HepG2 (cell line): ENCODE data around the gene SLC22A4. TPM values are rescaled to one million over a fixed set of nuclear protein-coding genes. Genes with fewer than 3 reads are reported as not detected.

Experiments used
- CCAR2 ChIP-seq: fragments of 200-400 bp; formaldehyde crosslinking; optimal IDR thresholded peaks from 2 replicates; pipeline ENCODE3; 2018; ENCODE audit warnings: low read depth, mild to moderate bottlenecking, low read length, moderate library complexity
- GABPB1 ChIP-seq: IDR thresholded peaks from 2 replicates; pipeline ENCODE4 v1.6.1; 2016; ENCODE audit warnings: mild to moderate bottlenecking, missing genetic modification reagents, moderate library complexity, missing compliant biosample characterization
- GATA4 ChIP-seq: sonication (generic); IDR thresholded peaks from 2 replicates; pipeline ENCODE4 v1.6.1; 2016; ENCODE audit warnings: antibody characterized with exemption, low read depth, borderline replicate concordance
- GATAD2A ChIP-seq: IDR thresholded peaks from 2 replicates; pipeline ENCODE4 v1.6.1; 2016
- HDAC6 ChIP-seq: fragments of 200-600 bp; sonication (generic); IDR thresholded peaks from 2 replicates; pipeline ENCODE4 v1.7.0; 2017; ENCODE audit warnings: mild to moderate bottlenecking, antibody characterized with exemption, low read length, low read depth
- MATR3 ChIP-seq: sonication (generic); formaldehyde crosslinking; IDR thresholded peaks from 2 replicates; pipeline ENCODE4 v1.4.0; 2020; ENCODE audit warnings: missing genetic modification reagents
- NFAT5 ChIP-seq: sonication (generic); formaldehyde crosslinking; IDR thresholded peaks from 2 replicates; pipeline ENCODE4 v1.4.0; 2020; ENCODE audit warnings: missing genetic modification reagents
- NFATC3 ChIP-seq: sonication (generic); formaldehyde crosslinking; IDR thresholded peaks from 2 replicates; pipeline ENCODE4 v1.5.1; 2020; ENCODE audit warnings: mild to moderate bottlenecking, missing genetic modification reagents
- RBM39 ChIP-seq: fragments of 200-400 bp; formaldehyde crosslinking; IDR thresholded peaks from one replicate; pipeline ENCODE4 v1.6.1; 2018; ENCODE audit warnings: antibody characterized with exemption, mild to moderate bottlenecking, low read depth, low read length; ENCODE audit not compliant: poor library complexity, severe bottlenecking
- RCOR2 ChIP-seq: IDR thresholded peaks from 2 replicates; pipeline ENCODE4 v1.6.1; 2016; ENCODE audit warnings: missing biosample characterization, missing genetic modification reagents
- SALL1 ChIP-seq: sonication (generic); formaldehyde crosslinking; IDR thresholded peaks from 2 replicates; pipeline ENCODE4 v1.8.0; 2022; ENCODE audit warnings: mild to moderate bottlenecking, missing genetic modification reagents
- SRY ChIP-seq: sonication (generic); formaldehyde crosslinking; IDR thresholded peaks from 2 replicates; pipeline ENCODE4 v1.8.0; 2022; ENCODE audit warnings: mild to moderate bottlenecking, missing genetic modification reagents
- U2AF2 ChIP-seq: fragments of 200-400 bp; formaldehyde crosslinking; IDR thresholded peaks from 2 replicates; pipeline ENCODE4 v1.6.1; 2017; ENCODE audit warnings: low read depth, mild to moderate bottlenecking, low read length
- ZNF24 ChIP-seq: fragments of 450-650 bp; IDR thresholded peaks from 2 replicates; pipeline ENCODE4 v1.6.1; 2017; ENCODE audit warnings: antibody characterized with exemption, mild to moderate bottlenecking
- ZNF275 ChIP-seq: sonication (generic); formaldehyde crosslinking; IDR thresholded peaks from 2 replicates; pipeline ENCODE4 v1.8.0; 2022; ENCODE audit warnings: missing genetic modification reagents, mild to moderate bottlenecking, inconsistent platforms, borderline replicate concordance
- ZNF30 ChIP-seq: sonication (generic); formaldehyde crosslinking; IDR thresholded peaks from 2 replicates; pipeline ENCODE4 v1.5.0; 2020; ENCODE audit warnings: mild to moderate bottlenecking, missing genetic modification reagents
- ZNF362 ChIP-seq: sonication (generic); formaldehyde crosslinking; IDR thresholded peaks from 2 replicates; pipeline ENCODE4 v1.4.0; 2020; ENCODE audit warnings: missing genetic modification reagents, mild to moderate bottlenecking, borderline replicate concordance
- ZNF549 ChIP-seq: sonication (generic); formaldehyde crosslinking; IDR thresholded peaks from 2 replicates; pipeline ENCODE4 v1.5.0; 2020; ENCODE audit warnings: missing genetic modification reagents
- ZNF550 ChIP-seq: sonication (generic); formaldehyde crosslinking; IDR thresholded peaks from 2 replicates; pipeline ENCODE4 v1.4.0; 2020; ENCODE audit warnings: mild to moderate bottlenecking, missing genetic modification reagents, borderline replicate concordance
- ZNF614 ChIP-seq: IDR thresholded peaks from 2 replicates; pipeline ENCODE4 v1.6.1; 2018; ENCODE audit warnings: missing biosample characterization, missing genetic modification reagents, inconsistent platforms, borderline replicate concordance
- ZNF737 ChIP-seq: sonication (generic); formaldehyde crosslinking; IDR thresholded peaks from 2 replicates; pipeline ENCODE4 v1.5.0; 2020; ENCODE audit warnings: missing genetic modification reagents, mild to moderate bottlenecking, borderline replicate concordance
- ZNF75D ChIP-seq: sonication (generic); formaldehyde crosslinking; IDR thresholded peaks from 2 replicates; pipeline ENCODE4 v1.8.1; 2023; ENCODE audit warnings: missing genetic modification reagents, mild to moderate bottlenecking, borderline replicate concordance
- ZSCAN21 ChIP-seq: sonication (generic); formaldehyde crosslinking; IDR thresholded peaks from 2 replicates; pipeline ENCODE4 v1.8.0; 2022; ENCODE audit warnings: mild to moderate bottlenecking, missing genetic modification reagents, moderate library complexity, borderline replicate concordance
- polyA plus RNA-seq, 8 experiments: library from polyadenylated mRNA; depleted of rRNA in 3 of 8; stranded (reverse) in 7 of 8; unstranded in 1 of 8; fragments of >200 nt; fragmentation: Illumina TruSeq in 4 of 8; extraction: Trizol in 4 of 8; gene quantifications; 2 replicates each; pipeline versions ENCODE4 v1.2.1 to v1.2.3, GENCODE V29; 2011 to 2016; ENCODE audit warnings: low read depth in 4 of 8, missing spikeins in 1 of 8, mixed read lengths in 1 of 8; ENCODE audit not compliant: insufficient read depth in 1 of 8
- total RNA-seq, 5 experiments: library from RNA; depleted of rRNA; stranded (reverse); fragments of >200 nt; fragmentation: Illumina TruSeq; extraction: Trizol; gene quantifications; 2 replicates each; pipeline ENCODE4 v1.2.3, GENCODE V29; 2016; ENCODE audit warnings: low read depth in 1 of 5

The SLC22A4 gene
- total and polyA plus RNA-seq, 2 of the 13 experiments (the other 11 are each of a cell fraction or from before 2014, with no cell fraction given) = 0.33 to 0.62 TPM

- TF ChIP-seq ZNF550 (no peak), RCOR2 (no peak), HDAC6 (no peak), GATAD2A (CRISPR knock-in tag) (peak; percentile 67), ZNF614 (CRISPR knock-in tag) (0 out of 2 replicates have a peak, but pooled peaks have one; percentile 10), ZNF30 (CRISPR knock-in tag) (no peak; the same call in 1 of the 2 replicates), RBM39 (peak; percentile 20), NFATC3 (CRISPR knock-in tag) (peak; percentile 27; the same call in 1 of the 2 replicates), ZNF549 (no peak), SRY (CRISPR knock-in tag) (peak; percentile 66), SALL1 (CRISPR knock-in tag) (peak; percentile 69), ZSCAN21 (CRISPR knock-in tag) (peak; percentile 21), ZNF24 (no peak), NFAT5 (no peak), MATR3 (CRISPR knock-in tag) (no peak), CCAR2 (no peak), ZNF275 (CRISPR knock-in tag) (peak; percentile 62; the same call in 1 of the 2 replicates), GABPB1 (CRISPR knock-in tag) (peak; percentile 71), ZNF362 (CRISPR knock-in tag) (no peak), U2AF2 (no peak), ZNF737 (CRISPR knock-in tag) (no peak), ZNF75D (CRISPR knock-in tag) (no peak), GATA4 (peak; percentile 52; the same call in 1 of the 2 replicates)
Measured at GRCh38 chr5:132293992-132294727, at the start of gene SLC22A4 (continued).
